Aorta (tissue), 5 donors: Measurements from ENCODE around the gene JHY. TPM values are rescaled to one million over a fixed set of nuclear protein-coding genes. Genes with fewer than 3 reads are reported as not detected.
A peak's percentile ranks its signal among the peaks of the same experiment; 100 is the strongest.

Source experiments
- ATAC-seq: fragments of 200-7000 bp; cut with Tn5 transposase; one replicate; pipeline ENCODE4 v1.9.1; 2022; ENCODE audit warnings: moderate library complexity; ENCODE audit not compliant: low FRiP score
- DNase-seq, 2 donors: peaks; one replicate each; pipeline ENCODE4 v3.0.0-alpha.2; 2020
- H3K27ac ChIP-seq, 2 donors: one replicate each; pipeline ENCODE4 v1.5.1; 2013; ENCODE audit warnings: low read length in 2 of 2, mild to moderate bottlenecking in 2 of 2, moderate library complexity in 2 of 2, control low read depth in 1 of 2, inconsistent platforms in 1 of 2, low read depth in 1 of 2
- H3K27me3 ChIP-seq, 2 donors: one replicate each; pipeline ENCODE4 v1.6.1; 2013; ENCODE audit warnings: control low read depth in 1 of 2, low read length in 1 of 2, mild to moderate bottlenecking in 1 of 2, moderate library complexity in 1 of 2; ENCODE audit not compliant: insufficient read depth in 2 of 2, control insufficient read depth in 1 of 2
- H3K36me3 ChIP-seq, 2 donors: one replicate each; pipeline ENCODE4 v1.6.1; 2013; ENCODE audit warnings: control low read depth in 1 of 2, low read length in 1 of 2, mild to moderate bottlenecking in 1 of 2; ENCODE audit not compliant: insufficient read depth in 2 of 2, control insufficient read depth in 1 of 2
- H3K4me1 ChIP-seq, 2 donors: one replicate each; pipeline ENCODE4 v1.6.1; 2013; ENCODE audit warnings: low read length in 2 of 2, control low read depth in 1 of 2, mild to moderate bottlenecking in 1 of 2, moderate library complexity in 1 of 2; ENCODE audit not compliant: insufficient read depth in 2 of 2, control insufficient read depth in 1 of 2
- H3K4me3 ChIP-seq, 2 donors: one replicate each; pipeline ENCODE4 v1.5.1; 2013; ENCODE audit warnings: low read length in 2 of 2, control low read depth in 1 of 2, mild to moderate bottlenecking in 1 of 2
- H3K9me3 ChIP-seq: one replicate; pipeline ENCODE4 v1.6.1; 2013; ENCODE audit warnings: mild to moderate bottlenecking, low read length; ENCODE audit not compliant: control insufficient read depth
- WGBS, 2 donors: extraction: QIAGEN DNeasy Blood & Tissue Kit; methylation state at CpG; one replicate each; pipeline ENCODE4 v1.1.7; 2013; 5-methylcytosine and 5-hydroxymethylcytosine counted together
- intact Hi-C, 2 donors: fragments of 100-400 bp; cut with DNase I; formaldehyde crosslinking; loops; one replicate each; pipeline versions ENCODE4 v1.14.2 to v1.15.0; 2022
- polyA plus RNA-seq, 2 donors: library from polyadenylated mRNA; stranded (reverse); fragments of 200-250 nt; gene quantifications; one replicate each; pipeline ENCODE4 v1.2.3, GENCODE V29; 2013
- total RNA-seq, 2 donors: library from RNA; stranded (reverse); fragmentation: NEBNext Ultra II Directional; extraction: Animal tissue kit (Norgen Biotek cat#: 25700); gene quantifications; one replicate each; pipeline ENCODE4 v1.2.1, GENCODE V29; 2021
- donor health status: healthy with polysubstance abuse.
- donor health status: Bipolar disorder and iron deficiency.
- donor health status: DM: no; HTN: no; CAD: no.
- donor health status: DM: no; HTN: no; CAD: no.
- donor health status: DM: yes; HTN: yes; CAD: no.

JHY gene
- total and polyA plus RNA-seq, 4 donors = 1.8 to 7.1 (median 4.7) TPM

- Histone ChIP-seq H3K27me3 (no peaks in the 10 kb centered on the region), H3K27ac (no peak overlapping the region), H3K9me3 (no peaks in the 10 kb centered on the region), H3K4me3 (no peak overlapping the region), H3K4me1 (no peaks in the 10 kb centered on the region), H3K36me3 (no peaks in the 10 kb centered on the region)
- 5 to 6% methylated on average over 43 to 44 of the region's 44 CpGs for WGBS, 2 donors
- intact Hi-C loops = no loop called here
- DNase-seq (no peak), ATAC-seq (no peak)
These were observed 96.7 kb downstream of the JHY start for GRCh38 chr11:122979103-122979814.

GRCh38 chr11:122979815-122980595, 97.4 kb downstream of the JHY start:
- Histone ChIP-seq H3K27me3 (no peaks in the 10 kb centered on the region), H3K27ac (no peak overlapping the region), H3K9me3 (no peaks in the 10 kb centered on the region), H3K36me3 (no peaks in the 10 kb centered on the region), H3K4me3 (no peak overlapping the region), H3K4me1 (no peaks in the 10 kb centered on the region)
- DNase-seq = no peak
- ATAC-seq = no peak
- 4 to 5% methylated on average over 27 of the region's 27 CpGs for WGBS, 2 donors
- intact Hi-C loops = no loop called here

GRCh38 chr11:122981388-122982264, 99.1 kb downstream of the JHY start, which contains the start of gene BSX:
TSS of gene BSX (minus strand) at chr11:122981834. CDS start at chr11:122981671, 163 bp downstream.
- no peaks in the 10 kb centered on the region for H3K9me3 ChIP-seq
- H3K4me3 ChIP-seq = no peak within 1 kb of the TSS
- H3K27me3 ChIP-seq = no peaks in the 10 kb centered on the region
- no peaks in the 10 kb centered on the region for H3K36me3 ChIP-seq
- no peak within 1 kb of the TSS for H3K27ac ChIP-seq
- intact Hi-C loops = no loop called here
- peak in 1 of 2 donors; percentile 85 for DNase-seq
- WGBS, 2 donors = 4% methylated on average over 29 to 35 of the region's 35 CpGs
- ATAC-seq = peak; percentile 26
- no peaks in the 10 kb centered on the region for H3K4me1 ChIP-seq

GRCh38 chr11:122983438-122984185, 101.1 kb downstream of the JHY start:
- H3K4me1 ChIP-seq = no peaks in the 10 kb centered on the region
- ATAC-seq (no peak), DNase-seq (no peak)
- intact Hi-C loops = no loop called here
- H3K36me3 ChIP-seq = no peaks in the 10 kb centered on the region
- no peaks in the 10 kb centered on the region for H3K9me3 ChIP-seq
- 16 to 18% methylated on average over 26 of the region's 26 CpGs for WGBS, 2 donors
- no peaks in the 10 kb centered on the region for H3K27me3 ChIP-seq
- H3K4me3 ChIP-seq = peak overlapping the region in 1 of 2 donors; percentile 51
- H3K27ac ChIP-seq = no peak overlapping the region

- Histone ChIP-seq H3K4me3 (peak overlapping the region; percentile 51 to 62), H3K27ac (no peak overlapping the region), H3K36me3 (no peaks in the 10 kb centered on the region), H3K9me3 (no peaks in the 10 kb centered on the region), H3K27me3 (no peaks in the 10 kb centered on the region), H3K4me1 (no peaks in the 10 kb centered on the region)
- DNase-seq (peak in 1 of 2 donors; percentile 76), ATAC-seq (peak; percentile 65)
- 0 to 1% methylated on average over 53 to 59 of the region's 59 CpGs for WGBS, 2 donors
- intact Hi-C loops = no loop called here
These were observed 101.8 kb downstream of the JHY start for GRCh38 chr11:122984186-122985011.

GRCh38 chr11:122995526-122995925, 113.0 kb downstream of the JHY start:
- DNase-seq (no peak), ATAC-seq (no peak)
- Histone ChIP-seq H3K36me3 (no peaks in the 10 kb centered on the region), H3K4me1 (no peaks in the 10 kb centered on the region), H3K4me3 (no peak overlapping the region), H3K27ac (no peak overlapping the region), H3K9me3 (peaks cover 1% of the 10 kb centered on the region), H3K27me3 (no peaks in the 10 kb centered on the region)
- WGBS, 2 donors = 39 to 55% methylated on average over 3 of the region's 3 CpGs
- intact Hi-C loops = no loop called here

- DNase-seq = no peak
- H3K4me1 ChIP-seq = no peaks in the 10 kb centered on the region
- peaks cover 1% of the 10 kb centered on the region for H3K9me3 ChIP-seq
- H3K36me3 ChIP-seq = no peaks in the 10 kb centered on the region
- H3K27me3 ChIP-seq = no peaks in the 10 kb centered on the region
- 29 to 30% methylated on average over 14 of the region's 14 CpGs for WGBS, 2 donors
- no peak for ATAC-seq
- no peak overlapping the region for H3K4me3 ChIP-seq
- intact Hi-C loops = no loop called here
- no peak overlapping the region for H3K27ac ChIP-seq
These were observed 116.3 kb downstream of the JHY start for GRCh38 chr11:122998727-122999366.
